MM.1S (cell line): ENCODE data around the gene RPS29.

Experiments used
- DNase-seq: peaks from one replicate; pipeline ENCODE4 v3.0.0-alpha.2; 2015
- H2AFZ ChIP-seq: fragments of 300-600 bp; sonication (generic); 2 replicates; pipeline ENCODE4 v1.6.0; 2016; ENCODE audit warnings: antibody characterized with exemption, low read length
- H3F3A ChIP-seq: fragments of 300-600 bp; sonication (generic); 2 replicates; pipeline ENCODE4 v1.6.1; 2016; ENCODE audit warnings: mild to moderate bottlenecking, antibody characterized with exemption, low read length, moderate library complexity, mixed read lengths; ENCODE audit not compliant: insufficient read depth
- H3K27ac ChIP-seq: fragments of 300-600 bp; sonication (generic); 2 replicates; pipeline ENCODE4 v1.5.1; 2016; ENCODE audit warnings: mild to moderate bottlenecking, low read length
- H3K27me3 ChIP-seq: fragments of 300-600 bp; sonication (generic); replicated peaks from 2 replicates; pipeline ENCODE4 v1.6.0; 2016; ENCODE audit warnings: low read length; ENCODE audit not compliant: insufficient read depth
- H3K36me3 ChIP-seq: fragments of 300-600 bp; sonication (generic); replicated peaks from 2 replicates; pipeline ENCODE4 v1.6.1; 2016; ENCODE audit warnings: mild to moderate bottlenecking, low read length, mixed read lengths; ENCODE audit not compliant: insufficient read depth
- H3K4me1 ChIP-seq: fragments of 300-600 bp; sonication (generic); 2 replicates; pipeline ENCODE4 v1.6.1; 2016; ENCODE audit warnings: low read length, mixed read lengths
- H3K4me2 ChIP-seq: fragments of 300-600 bp; sonication (generic); 2 replicates; pipeline ENCODE4 v1.6.0; 2016; ENCODE audit warnings: low read depth, low read length
- H3K4me3 ChIP-seq: fragments of 300-600 bp; sonication (generic); 2 replicates; pipeline ENCODE4 v1.5.1; 2016; ENCODE audit warnings: low read length, mixed read lengths
- H3K79me2 ChIP-seq: fragments of 300-600 bp; sonication (generic); 2 replicates; pipeline ENCODE4 v1.6.1; 2016; ENCODE audit warnings: mixed run types, low read length, mixed read lengths
- H3K9ac ChIP-seq: fragments of 300-600 bp; sonication (generic); 2 replicates; pipeline ENCODE4 v1.6.1; 2016; ENCODE audit warnings: low read length, mixed read lengths
- H3K9me2 ChIP-seq: fragments of 300-600 bp; sonication (generic); replicated peaks from 2 replicates; pipeline ENCODE4 v1.6.1; 2016; ENCODE audit warnings: mild to moderate bottlenecking, low read length, mixed read lengths; ENCODE audit not compliant: insufficient read depth
- H3K9me3 ChIP-seq: fragments of 300-600 bp; sonication (generic); replicated peaks from 2 replicates; pipeline ENCODE4 v1.6.1; 2016; ENCODE audit warnings: mild to moderate bottlenecking, low read length, mixed read lengths; ENCODE audit not compliant: insufficient read depth
- H4K20me1 ChIP-seq: fragments of 300-600 bp; sonication (generic); 2 replicates; pipeline ENCODE4 v1.6.1; 2016; ENCODE audit warnings: mild to moderate bottlenecking, low read length, moderate library complexity, mixed read lengths; ENCODE audit not compliant: insufficient read depth
- EZH2 ChIP-seq: fragments of 300-600 bp; sonication (generic); optimal IDR thresholded peaks from 2 replicates; pipeline ENCODE3; 2017; ENCODE audit warnings: low read depth, mild to moderate bottlenecking, antibody characterized with exemption, low read length, mixed read lengths
- EZH2phosphoT487 ChIP-seq: fragments of 300-600 bp; sonication (generic); IDR thresholded peaks from 2 replicates; pipeline ENCODE4 v1.6.1; 2018; ENCODE audit warnings: antibody characterized with exemption, low read length
- TF ChIP-seq, protein P1 (sequence below): fragments of 300-600 bp; sonication (generic); IDR thresholded peaks from 2 replicates; pipeline ENCODE4 v1.5.1; 2016; ENCODE audit warnings: antibody characterized with exemption, low read length, mixed read lengths

Gene RPS29

GRCh38 chr14:49584058-49584457 is 2.1 kb downstream of the RPS29 start:
- H3K27ac ChIP-seq: no peak overlapping the region
- no peak overlapping the region for H3K9ac ChIP-seq
- H2AFZ ChIP-seq: no peak overlapping the region
- no peak for DNase-seq
- peaks cover 44% of the 10 kb centered on the region for H3K79me2 ChIP-seq
- H3K36me3 ChIP-seq: no peaks in the 10 kb centered on the region; the same call in 1 of the 2 replicates
- peaks cover 13% of the 10 kb centered on the region for H3F3A ChIP-seq
- peaks cover 3% of the 10 kb centered on the region; the same call in 1 of the 2 replicates for H4K20me1 ChIP-seq
- H3K4me2 ChIP-seq: no peak overlapping the region
- H3K4me3 ChIP-seq: no peak overlapping the region
- TF ChIP-seq EZH2 (no peak), EZH2phosphoT487 (no peak)
- TF ChIP-seq, protein P1, sequence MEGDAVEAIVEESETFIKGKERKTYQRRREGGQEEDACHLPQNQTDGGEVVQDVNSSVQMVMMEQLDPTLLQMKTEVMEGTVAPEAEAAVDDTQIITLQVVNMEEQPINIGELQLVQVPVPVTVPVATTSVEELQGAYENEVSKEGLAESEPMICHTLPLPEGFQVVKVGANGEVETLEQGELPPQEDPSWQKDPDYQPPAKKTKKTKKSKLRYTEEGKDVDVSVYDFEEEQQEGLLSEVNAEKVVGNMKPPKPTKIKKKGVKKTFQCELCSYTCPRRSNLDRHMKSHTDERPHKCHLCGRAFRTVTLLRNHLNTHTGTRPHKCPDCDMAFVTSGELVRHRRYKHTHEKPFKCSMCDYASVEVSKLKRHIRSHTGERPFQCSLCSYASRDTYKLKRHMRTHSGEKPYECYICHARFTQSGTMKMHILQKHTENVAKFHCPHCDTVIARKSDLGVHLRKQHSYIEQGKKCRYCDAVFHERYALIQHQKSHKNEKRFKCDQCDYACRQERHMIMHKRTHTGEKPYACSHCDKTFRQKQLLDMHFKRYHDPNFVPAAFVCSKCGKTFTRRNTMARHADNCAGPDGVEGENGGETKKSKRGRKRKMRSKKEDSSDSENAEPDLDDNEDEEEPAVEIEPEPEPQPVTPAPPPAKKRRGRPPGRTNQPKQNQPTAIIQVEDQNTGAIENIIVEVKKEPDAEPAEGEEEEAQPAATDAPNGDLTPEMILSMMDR: no peak
- no peaks in the 10 kb centered on the region for H3K4me1 ChIP-seq
- no peaks in the 10 kb centered on the region for H3K27me3 ChIP-seq
- no peaks in the 10 kb centered on the region for H3K9me3 ChIP-seq
- no peaks in the 10 kb centered on the region for H3K9me2 ChIP-seq

DNA sequence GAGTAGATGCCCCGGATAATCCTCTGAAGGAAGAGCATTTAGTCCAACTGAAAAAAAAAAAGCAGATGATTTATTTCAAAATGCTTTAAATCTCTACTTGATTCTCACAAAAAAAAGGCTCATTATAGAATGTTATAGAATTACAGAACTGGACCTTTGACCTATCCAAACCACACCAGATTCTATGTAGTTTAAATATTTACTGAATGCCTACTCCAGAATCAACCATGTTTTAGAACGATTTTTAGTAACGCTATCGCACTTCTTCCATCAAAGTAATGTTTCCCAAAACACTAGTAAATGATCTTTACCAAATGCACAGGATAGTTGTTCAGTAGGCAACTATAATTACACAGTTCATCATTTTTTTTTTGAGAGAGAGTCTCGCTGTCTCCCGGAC is 2.6 kb downstream of the RPS29 start:
- Histone ChIP-seq H3K4me3 (no peak overlapping the region), H3K9ac (no peak overlapping the region), H3K4me1 (no peaks in the 10 kb centered on the region), H3K9me2 (no peaks in the 10 kb centered on the region), H3K36me3 (no peaks in the 10 kb centered on the region; the same call in 1 of the 2 replicates), H4K20me1 (peaks cover 3% of the 10 kb centered on the region; the same call in 1 of the 2 replicates), H3K4me2 (no peak overlapping the region), H3K79me2 (peaks cover 44% of the 10 kb centered on the region), H3F3A (peaks cover 13% of the 10 kb centered on the region), H2AFZ (no peak overlapping the region), H3K27ac (no peak overlapping the region), H3K9me3 (no peaks in the 10 kb centered on the region), H3K27me3 (no peaks in the 10 kb centered on the region)
- no peak for TF ChIP-seq EZH2
- TF ChIP-seq EZH2phosphoT487: no peak
- TF ChIP-seq, protein P1: no peak
- no peak for DNase-seq

DNA sequence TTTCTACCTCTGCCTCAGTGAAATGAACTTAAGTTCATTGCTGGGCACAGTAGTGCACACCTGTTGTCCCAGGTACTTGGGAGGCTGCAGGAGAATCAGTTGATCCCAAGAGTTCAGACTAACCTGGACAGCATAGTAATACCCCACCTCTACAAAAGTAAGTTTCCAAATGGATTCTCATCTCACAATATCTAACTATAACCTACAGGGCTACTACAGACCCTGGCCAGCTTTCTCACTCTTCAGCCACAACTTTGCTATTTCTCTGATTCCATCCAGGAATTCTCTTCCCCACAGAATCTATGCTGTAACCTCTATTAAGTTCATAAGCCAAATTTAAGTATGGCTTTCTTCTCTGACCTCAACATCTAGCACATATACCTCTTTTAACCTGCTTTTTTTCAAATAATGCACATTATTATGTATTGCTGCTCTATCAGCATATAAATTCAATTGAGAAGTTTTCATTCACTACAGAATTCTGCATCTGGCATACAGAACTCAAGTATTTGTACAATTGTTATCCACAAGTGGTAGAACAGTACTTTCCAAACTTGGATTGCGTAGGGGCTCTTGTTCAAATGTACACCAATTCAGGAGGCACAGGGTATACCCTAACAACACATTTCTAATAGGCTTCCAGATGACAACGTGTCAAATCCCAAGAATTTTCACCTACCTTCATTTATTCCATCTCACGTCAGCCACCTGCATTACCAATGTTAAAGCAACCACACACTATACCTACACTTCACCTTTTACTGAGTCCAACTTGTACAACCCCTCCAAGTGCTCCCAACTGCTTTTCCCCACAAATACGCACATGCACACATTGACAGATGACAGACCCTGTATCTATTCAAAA is 3.8 kb downstream of the RPS29 start:
- H3K27ac ChIP-seq: no peak overlapping the region
- H3K4me2 ChIP-seq: no peak overlapping the region
- H3K27me3 ChIP-seq: no peaks in the 10 kb centered on the region
- peaks cover 44% of the 10 kb centered on the region for H3K79me2 ChIP-seq
- H3K9me2 ChIP-seq: no peaks in the 10 kb centered on the region
- DNase-seq: no peak
- peaks cover 3% of the 10 kb centered on the region; the same call in 1 of the 2 replicates for H4K20me1 ChIP-seq
- H3F3A ChIP-seq: peaks cover 12% of the 10 kb centered on the region
- no peak overlapping the region for H3K4me3 ChIP-seq
- no peaks in the 10 kb centered on the region for H3K4me1 ChIP-seq
- H3K36me3 ChIP-seq: no peaks in the 10 kb centered on the region; the same call in 1 of the 2 replicates
- H3K9me3 ChIP-seq: no peaks in the 10 kb centered on the region
- TF ChIP-seq EZH2: no peak
- no peak for TF ChIP-seq EZH2phosphoT487
- TF ChIP-seq, protein P1: no peak
- no peak overlapping the region for H2AFZ ChIP-seq
- H3K9ac ChIP-seq: no peak overlapping the region
